Small intestine (tissue), 7 donors: ENCODE data around the gene MBTPS1. TPM values are rescaled to one million over a fixed set of nuclear protein-coding genes. Genes with fewer than 3 reads are reported as not detected.

Experiments used
- DNase-seq, 2 donors: peaks; one replicate each; pipeline versions ENCODE4 v3.0.0 to v3.0.0-alpha.2; 2013
- FAIRE-seq: peaks from 2 replicates; lab custom pipeline; 2012; peaks lifted over from hg19 to GRCh38; lab: Jason Lieb, UNC
- H3K27ac ChIP-seq, 3 donors: one replicate each; pipeline ENCODE4 v1.5.1; 2013; ENCODE audit warnings: low read length in 2 of 3, mild to moderate bottlenecking in 2 of 3, control low read depth in 1 of 3, inconsistent platforms in 1 of 3, low read depth in 1 of 3, moderate library complexity in 1 of 3
- H3K27me3 ChIP-seq, 3 donors: one replicate each; pipeline ENCODE4 v1.6.1; 2013; ENCODE audit warnings: low read length in 3 of 3, inconsistent platforms in 1 of 3; ENCODE audit not compliant: control insufficient read depth in 3 of 3, insufficient read depth in 3 of 3
- H3K36me3 ChIP-seq, 3 donors: one replicate each; pipeline ENCODE4 v1.6.1; 2013; ENCODE audit warnings: low read length in 3 of 3, inconsistent platforms in 1 of 3, low read depth in 1 of 3, mild to moderate bottlenecking in 1 of 3, moderate library complexity in 1 of 3; ENCODE audit not compliant: control insufficient read depth in 3 of 3, insufficient read depth in 2 of 3
- H3K4me1 ChIP-seq, 3 donors: one replicate each; pipeline ENCODE4 v1.6.1; 2013; ENCODE audit warnings: low read length in 2 of 3, inconsistent platforms in 1 of 3, low read depth in 1 of 3, mild to moderate bottlenecking in 1 of 3, moderate library complexity in 1 of 3; ENCODE audit not compliant: control insufficient read depth in 3 of 3, insufficient read depth in 2 of 3
- H3K4me3 ChIP-seq, 3 donors: one replicate each; pipeline ENCODE4 v1.5.1; 2013; ENCODE audit warnings: low read length in 3 of 3, control low read depth in 1 of 3, inconsistent platforms in 1 of 3, low read depth in 1 of 3, mild to moderate bottlenecking in 1 of 3, moderate library complexity in 1 of 3
- H3K9me3 ChIP-seq, 2 donors: one replicate each; pipeline ENCODE4 v1.6.1; 2013; ENCODE audit warnings: low read depth in 1 of 2, low read length in 1 of 2; ENCODE audit not compliant: control insufficient read depth in 2 of 2, insufficient read depth in 1 of 2
- WGBS, 3 donors: extraction: QIAGEN DNeasy Blood & Tissue Kit; methylation state at CpG; one replicate each; pipeline ENCODE4 v1.1.7; 2013; 5-methylcytosine and 5-hydroxymethylcytosine counted together
- polyA plus RNA-seq, 4 donors: library from polyadenylated mRNA; stranded (reverse) in 3 of 4; unstranded in 1 of 4; fragments of 200-250 nt in 3 of 4; fragments of 120-200 nt in 1 of 4; gene quantifications; one replicate each; pipeline versions ENCODE4 v1.2.1 to v1.2.3, GENCODE V29; 2013
- donor health status: healthy with polysubstance abuse.
- donor health status: control.
- donor health status: control.
- donor health status: Bipolar disorder and iron deficiency.
- donor health status: healthy.

Gene MBTPS1
- polyA plus RNA-seq, 4 donors: 24.0 to 69.0 (median 35.7) TPM

- no peak overlapping the region for H3K4me3 ChIP-seq
- H3K27ac ChIP-seq: no peak overlapping the region
- H3K9me3 ChIP-seq: no peaks in the 10 kb centered on the region
- DNase-seq: no peak
- no peak for FAIRE-seq
- no peaks in the 10 kb centered on the region for H3K36me3 ChIP-seq
- peaks cover 0 to 31% (median 0%) of the 10 kb centered on the region in 3 donors for H3K27me3 ChIP-seq
- H3K4me1 ChIP-seq: no peaks in the 10 kb centered on the region
- WGBS, 3 donors: 88 to 90% (median 88%) methylated on average over 17 of the region's 17 CpGs
Observed at GRCh38 chr16:84041881-84042280, 74.9 kb downstream of the MBTPS1 start.

- no peaks in the 10 kb centered on the region for H3K4me1 ChIP-seq
- 81 to 88% (median 81%) methylated on average over 42 of the region's 42 CpGs for WGBS, 3 donors
- FAIRE-seq (no peak), DNase-seq (no peak)
- H3K27me3 ChIP-seq: peaks cover 0 to 31% (median 0%) of the 10 kb centered on the region in 3 donors
- peaks cover 0 to 5% of the 10 kb centered on the region in 2 donors for H3K9me3 ChIP-seq
- no peak overlapping the region for H3K27ac ChIP-seq
- no peaks in the 10 kb centered on the region for H3K36me3 ChIP-seq
- H3K4me3 ChIP-seq: no peak overlapping the region
Observed at GRCh38 chr16:84040823-84041820, 75.6 kb downstream of the MBTPS1 start.

- DNase-seq: no peak
- Histone ChIP-seq H3K4me3 (no peak overlapping the region), H3K9me3 (peaks cover 0 to 5% of the 10 kb centered on the region in 2 donors), H3K4me1 (no peaks in the 10 kb centered on the region), H3K27ac (no peak overlapping the region), H3K27me3 (peaks cover 0 to 31% (median 0%) of the 10 kb centered on the region in 3 donors), H3K36me3 (no peaks in the 10 kb centered on the region)
- WGBS, 3 donors: 78 to 87% (median 83%) methylated on average over 14 of the region's 14 CpGs
- no peak for FAIRE-seq
Observed at GRCh38 chr16:84040226-84040822, 76.4 kb downstream of the MBTPS1 start.

- no peak for FAIRE-seq
- Histone ChIP-seq H3K4me3 (no peak overlapping the region), H3K4me1 (no peaks in the 10 kb centered on the region), H3K27me3 (peaks cover 0 to 25% (median 0%) of the 10 kb centered on the region in 3 donors), H3K27ac (no peak overlapping the region), H3K36me3 (no peaks in the 10 kb centered on the region), H3K9me3 (peaks cover 0 to 5% of the 10 kb centered on the region in 2 donors)
- WGBS, 3 donors: 91 to 96% (median 94%) methylated on average over 12 of the region's 12 CpGs
- no peak for DNase-seq
Observed at GRCh38 chr16:84039696-84040095, 77.0 kb downstream of the MBTPS1 start.

GRCh38 chr16:84038469-84038868 is 78.3 kb downstream of the MBTPS1 start:
- no peaks in the 10 kb centered on the region for H3K4me1 ChIP-seq
- H3K36me3 ChIP-seq: no peaks in the 10 kb centered on the region
- peaks cover 0 to 13% (median 0%) of the 10 kb centered on the region in 3 donors for H3K27me3 ChIP-seq
- no peak overlapping the region for H3K4me3 ChIP-seq
- WGBS, 3 donors: 92 to 94% (median 93%) methylated on average over 12 of the region's 12 CpGs
- FAIRE-seq (no peak), DNase-seq (no peak)
- no peak overlapping the region for H3K27ac ChIP-seq
- H3K9me3 ChIP-seq: peaks cover 0 to 5% of the 10 kb centered on the region in 2 donors

GRCh38 chr16:84036982-84037425 is 79.7 kb downstream of the MBTPS1 start:
- no peaks in the 10 kb centered on the region for H3K36me3 ChIP-seq
- peaks cover 0 to 5% of the 10 kb centered on the region in 2 donors for H3K9me3 ChIP-seq
- H3K4me3 ChIP-seq: no peak overlapping the region
- H3K4me1 ChIP-seq: no peaks in the 10 kb centered on the region
- 78 to 91% (median 82%) methylated on average over 8 of the region's 8 CpGs for WGBS, 3 donors
- H3K27me3 ChIP-seq: peaks cover 0 to 5% (median 0%) of the 10 kb centered on the region in 3 donors
- no peak overlapping the region for H3K27ac ChIP-seq
- DNase-seq (no peak), FAIRE-seq (no peak)

GRCh38 chr16:84036131-84036530 is 80.6 kb downstream of the MBTPS1 start:
- DNase-seq (no peak), FAIRE-seq (no peak)
- Histone ChIP-seq H3K9me3 (peaks cover 0 to 5% of the 10 kb centered on the region in 2 donors), H3K27me3 (peaks cover 0 to 5% (median 0%) of the 10 kb centered on the region in 3 donors), H3K27ac (no peak overlapping the region), H3K4me1 (no peaks in the 10 kb centered on the region), H3K4me3 (no peak overlapping the region), H3K36me3 (no peaks in the 10 kb centered on the region)
- WGBS, 3 donors: 62 to 80% (median 77%) methylated on average over 3 of the region's 3 CpGs

- no peak for DNase-seq
- H3K4me3 ChIP-seq: no peak overlapping the region
- no peak overlapping the region for H3K27ac ChIP-seq
- no peaks in the 10 kb centered on the region for H3K27me3 ChIP-seq
- FAIRE-seq: no peak
- peaks cover 0 to 5% of the 10 kb centered on the region in 2 donors for H3K9me3 ChIP-seq
- no peaks in the 10 kb centered on the region for H3K36me3 ChIP-seq
- H3K4me1 ChIP-seq: no peaks in the 10 kb centered on the region
- WGBS, 3 donors: 91 to 93% (median 91%) methylated on average over 12 of the region's 12 CpGs
Observed at GRCh38 chr16:84034516-84034915, 82.2 kb downstream of the MBTPS1 start.
